ENCODE data around the gene GRID2IP.
A peak's percentile ranks its signal among the peaks of the same experiment; 100 is the strongest.
"Not testable (repeated sequence)": the region's sequence is repeated elsewhere in the genome, so short reads cannot be mapped to it uniquely, and the experiment has no call there.

GRID2IP gene

DNA sequence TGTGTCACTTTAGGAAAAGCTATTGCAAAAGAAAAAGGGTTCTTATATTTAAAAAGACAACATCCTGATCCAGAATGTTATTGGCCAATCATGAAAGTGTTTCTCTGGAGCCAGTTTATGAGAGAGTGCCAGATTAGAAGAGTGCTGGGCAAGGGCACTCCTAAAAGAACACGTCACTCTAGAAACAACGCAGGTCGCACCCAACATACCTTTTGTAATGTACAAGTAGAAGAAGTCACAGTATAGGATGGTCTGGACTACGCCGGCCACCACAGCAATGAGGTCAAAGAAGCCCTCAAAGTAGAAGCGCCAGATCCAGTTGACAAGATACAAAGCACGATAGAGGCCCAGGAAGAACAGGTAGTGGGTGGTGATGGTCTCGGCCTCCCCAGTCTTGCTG, 85.4 kb downstream of the GRID2IP start:
- Histone ChIP-seq H3K36me3 (ENCODE audit: control insufficient read depth in 2 of 2, insufficient read depth in 1 of 2, low read length in 2 of 2) (peaks cover 46 to 80% of the 10 kb centered on the region in 2 experiments), H3K9me3 (ENCODE audit: control insufficient read depth, insufficient read depth, low read depth, low read length) (no peaks in the 10 kb centered on the region), H3K4me3 (ENCODE audit: low read depth, low read length) (no peak overlapping the region), H3K4me1 (ENCODE audit: control insufficient read depth, insufficient read depth, low read length) (no peaks in the 10 kb centered on the region), H3K27ac (ENCODE audit: extremely low read depth, low read depth, low read length) (no peak overlapping the region)
- TF ChIP-seq ZNF629 (tag by site-specific recombination; IDR thresholded peaks at IDR 0.05) (no peak), MZF1 (tag by site-specific recombination; IDR thresholded peaks at IDR 0.05; ENCODE audit: borderline replicate concordance) (no peak), ZNF138 (tag by site-specific recombination; IDR thresholded peaks at IDR 0.05; ENCODE audit: borderline replicate concordance) (no peak), ZNF501 (tag by site-specific recombination; IDR thresholded peaks at IDR 0.05) (no peak), ZNF146 (tag by site-specific recombination; IDR thresholded peaks at IDR 0.05) (no peak), ZEB2 (tag by site-specific recombination; IDR thresholded peaks at IDR 0.05) (no peak)
- TF ChIP-seq, protein P1, sequence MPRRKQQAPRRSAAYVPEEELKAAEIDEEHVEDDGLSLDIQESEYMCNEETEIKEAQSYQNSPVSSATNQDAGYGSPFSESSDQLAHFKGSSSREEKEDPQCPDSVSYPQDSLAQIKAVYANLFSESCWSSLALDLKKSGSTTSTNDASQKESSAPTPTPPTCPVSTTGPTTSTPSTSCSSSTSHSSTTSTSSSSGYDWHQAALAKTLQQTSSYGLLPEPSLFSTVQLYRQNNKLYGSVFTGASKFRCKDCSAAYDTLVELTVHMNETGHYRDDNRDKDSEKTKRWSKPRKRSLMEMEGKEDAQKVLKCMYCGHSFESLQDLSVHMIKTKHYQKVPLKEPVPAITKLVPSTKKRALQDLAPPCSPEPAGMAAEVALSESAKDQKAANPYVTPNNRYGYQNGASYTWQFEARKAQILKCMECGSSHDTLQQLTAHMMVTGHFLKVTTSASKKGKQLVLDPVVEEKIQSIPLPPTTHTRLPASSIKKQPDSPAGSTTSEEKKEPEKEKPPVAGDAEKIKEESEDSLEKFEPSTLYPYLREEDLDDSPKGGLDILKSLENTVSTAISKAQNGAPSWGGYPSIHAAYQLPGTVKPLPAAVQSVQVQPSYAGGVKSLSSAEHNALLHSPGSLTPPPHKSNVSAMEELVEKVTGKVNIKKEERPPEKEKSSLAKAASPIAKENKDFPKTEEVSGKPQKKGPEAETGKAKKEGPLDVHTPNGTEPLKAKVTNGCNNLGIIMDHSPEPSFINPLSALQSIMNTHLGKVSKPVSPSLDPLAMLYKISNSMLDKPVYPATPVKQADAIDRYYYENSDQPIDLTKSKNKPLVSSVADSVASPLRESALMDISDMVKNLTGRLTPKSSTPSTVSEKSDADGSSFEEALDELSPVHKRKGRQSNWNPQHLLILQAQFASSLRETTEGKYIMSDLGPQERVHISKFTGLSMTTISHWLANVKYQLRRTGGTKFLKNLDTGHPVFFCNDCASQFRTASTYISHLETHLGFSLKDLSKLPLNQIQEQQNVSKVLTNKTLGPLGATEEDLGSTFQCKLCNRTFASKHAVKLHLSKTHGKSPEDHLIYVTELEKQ (tag by site-specific recombination; IDR thresholded peaks at IDR 0.05; ENCODE audit: borderline replicate concordance): no peak
- TF ChIP-seq, protein P2, sequence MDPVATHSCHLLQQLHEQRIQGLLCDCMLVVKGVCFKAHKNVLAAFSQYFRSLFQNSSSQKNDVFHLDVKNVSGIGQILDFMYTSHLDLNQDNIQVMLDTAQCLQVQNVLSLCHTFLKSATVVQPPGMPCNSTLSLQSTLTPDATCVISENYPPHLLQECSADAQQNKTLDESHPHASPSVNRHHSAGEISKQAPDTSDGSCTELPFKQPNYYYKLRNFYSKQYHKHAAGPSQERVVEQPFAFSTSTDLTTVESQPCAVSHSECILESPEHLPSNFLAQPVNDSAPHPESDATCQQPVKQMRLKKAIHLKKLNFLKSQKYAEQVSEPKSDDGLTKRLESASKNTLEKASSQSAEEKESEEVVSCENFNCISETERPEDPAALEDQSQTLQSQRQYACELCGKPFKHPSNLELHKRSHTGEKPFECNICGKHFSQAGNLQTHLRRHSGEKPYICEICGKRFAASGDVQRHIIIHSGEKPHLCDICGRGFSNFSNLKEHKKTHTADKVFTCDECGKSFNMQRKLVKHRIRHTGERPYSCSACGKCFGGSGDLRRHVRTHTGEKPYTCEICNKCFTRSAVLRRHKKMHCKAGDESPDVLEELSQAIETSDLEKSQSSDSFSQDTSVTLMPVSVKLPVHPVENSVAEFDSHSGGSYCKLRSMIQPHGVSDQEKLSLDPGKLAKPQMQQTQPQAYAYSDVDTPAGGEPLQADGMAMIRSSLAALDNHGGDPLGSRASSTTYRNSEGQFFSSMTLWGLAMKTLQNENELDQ (tag by site-specific recombination; IDR thresholded peaks at IDR 0.05; ENCODE audit: low read depth): no peak
- TF ChIP-seq, protein P3, sequence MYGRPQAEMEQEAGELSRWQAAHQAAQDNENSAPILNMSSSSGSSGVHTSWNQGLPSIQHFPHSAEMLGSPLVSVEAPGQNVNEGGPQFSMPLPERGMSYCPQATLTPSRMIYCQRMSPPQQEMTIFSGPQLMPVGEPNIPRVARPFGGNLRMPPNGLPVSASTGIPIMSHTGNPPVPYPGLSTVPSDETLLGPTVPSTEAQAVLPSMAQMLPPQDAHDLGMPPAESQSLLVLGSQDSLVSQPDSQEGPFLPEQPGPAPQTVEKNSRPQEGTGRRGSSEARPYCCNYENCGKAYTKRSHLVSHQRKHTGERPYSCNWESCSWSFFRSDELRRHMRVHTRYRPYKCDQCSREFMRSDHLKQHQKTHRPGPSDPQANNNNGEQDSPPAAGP (tag by site-specific recombination; IDR thresholded peaks at IDR 0.05): no peak
- ChIA-PET POLR2A (no interaction called here), CTCF (interaction anchor here (0.6 to 0.8 kb wide), 2 partner anchors 10 to 14 kb away, joined by 3 to 4 read pairs; no protein-coding TSS in a partner anchor)

DNA sequence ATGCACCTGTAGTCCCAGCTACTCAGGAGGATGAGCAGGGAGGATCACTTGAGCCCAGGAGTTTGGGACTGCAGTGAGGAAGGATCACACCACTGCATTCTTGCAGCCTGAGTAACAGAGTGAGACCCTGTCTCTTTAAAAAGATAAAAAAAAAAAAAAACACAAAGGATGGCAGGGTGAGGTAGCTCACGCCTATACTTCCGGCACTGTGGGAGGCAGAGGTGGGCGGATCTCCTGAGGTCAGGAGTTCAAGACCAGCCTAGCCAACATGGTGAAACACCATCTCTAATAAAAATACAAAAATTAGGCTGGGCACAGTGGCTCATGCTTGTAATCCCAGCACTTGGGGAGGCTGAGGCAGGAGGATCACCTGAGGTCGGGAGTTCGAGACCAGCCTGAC, 87.7 kb downstream of the GRID2IP start:
- not testable (repeated sequence) for H3K27ac ChIP-seq (ENCODE audit: extremely low read depth, low read depth, low read length); H3K4me3 ChIP-seq (ENCODE audit: low read depth, low read length); H3K9me3 ChIP-seq (ENCODE audit: control insufficient read depth, insufficient read depth, low read depth, low read length); H3K4me1 ChIP-seq (ENCODE audit: control insufficient read depth, insufficient read depth, low read length)
- POLR2A ChIA-PET: interaction anchor here (0.6 to 1.4 kb wide), 2 partner anchors 16 to 82 kb away, joined by 5 to 6 read pairs; partner anchors contain the start of gene DAGLB
- TF ChIP-seq GLIS1 (tag by site-specific recombination; IDR thresholded peaks at IDR 0.05) (peak; percentile 29), EGR2 (tag by site-specific recombination; IDR thresholded peaks at IDR 0.05; ENCODE audit: low read depth) (peak; percentile 64; the same call in 1 of the 2 replicates), ZFHX2 (tag by site-specific recombination; conservative IDR thresholded peaks at IDR 0.05) (peak; percentile 67)
- H3K36me3 ChIP-seq (ENCODE audit: control insufficient read depth in 2 of 2, insufficient read depth in 1 of 2, low read length in 2 of 2): peaks cover 33 to 66% of the 10 kb centered on the region in 2 experiments
- CTCF ChIA-PET: interaction anchor here (0.7 to 1.2 kb wide), 3 partner anchors 9 to 10 kb away, joined by 3 to 4 read pairs (median 3); no protein-coding TSS in a partner anchor

DNA sequence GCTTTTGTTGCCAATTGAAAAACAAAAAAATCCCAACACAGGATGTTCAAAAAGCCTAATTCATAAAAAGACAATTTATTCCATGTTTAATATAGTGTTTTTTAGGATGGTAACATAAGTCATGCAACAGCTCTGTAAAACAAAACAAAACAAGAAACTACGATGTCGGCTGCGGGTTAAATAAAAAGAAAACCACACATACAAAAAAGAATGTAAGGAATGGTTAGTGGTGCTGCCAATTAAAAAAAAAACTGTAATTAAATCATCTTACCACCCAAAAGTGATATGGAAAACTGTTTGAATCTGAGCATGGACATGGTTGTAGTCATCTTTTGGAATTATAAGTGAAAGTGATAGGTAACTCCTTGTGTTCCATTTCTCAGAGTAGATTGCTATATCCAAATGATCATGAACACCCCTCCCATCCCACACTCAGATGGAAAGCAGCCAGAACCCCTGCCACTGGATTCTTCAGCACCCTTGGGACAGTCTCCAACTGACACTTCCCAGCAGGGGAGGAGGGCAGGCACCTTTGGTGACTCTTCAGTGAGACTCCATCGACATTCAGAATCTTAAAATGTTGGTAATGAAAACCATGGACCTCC, 89.2 kb downstream of the GRID2IP start:
- H3K4me3 ChIP-seq (ENCODE audit: low read depth, low read length): no peak overlapping the region
- H3K27ac ChIP-seq (ENCODE audit: extremely low read depth, low read depth, low read length): no peak overlapping the region
- POLR2A ChIA-PET: interaction anchor here (0.5 kb wide), 1 partner anchor 465 kb away, joined by 3 read pairs; no protein-coding TSS in a partner anchor
- CTCF ChIA-PET: interaction anchor here (0.7 to 1.2 kb wide), 3 partner anchors 9 to 1123 kb away, joined by 3 to 5 read pairs (median 4); no protein-coding TSS in a partner anchor
- H3K4me1 ChIP-seq (ENCODE audit: control insufficient read depth, insufficient read depth, low read length): no peaks in the 10 kb centered on the region
- H3K36me3 ChIP-seq (ENCODE audit: control insufficient read depth in 2 of 2, insufficient read depth in 1 of 2, low read length in 2 of 2): peaks cover 22 to 51% of the 10 kb centered on the region in 2 experiments
- no peaks in the 10 kb centered on the region for H3K9me3 ChIP-seq (ENCODE audit: control insufficient read depth, insufficient read depth, low read depth, low read length)
- TF ChIP-seq ZNF132 (tag by site-specific recombination; IDR thresholded peaks at IDR 0.05; ENCODE audit: borderline replicate concordance): no peak
- no peak for TF ChIP-seq SP2 (tag by site-specific recombination; IDR thresholded peaks at IDR 0.05)
- no peak for TF ChIP-seq MYNN (tag by site-specific recombination; IDR thresholded peaks at IDR 0.05; ENCODE audit: borderline replicate concordance)
- TF ChIP-seq HOXA7 (CRISPR knock-in tag; IDR thresholded peaks at IDR 0.05; ENCODE audit: borderline replicate concordance): no peak
- no peak for TF ChIP-seq ZNF248 (tag by site-specific recombination; IDR thresholded peaks at IDR 0.05)
- no peak for TF ChIP-seq ZNF112 (tag by site-specific recombination; IDR thresholded peaks at IDR 0.05)
- TF ChIP-seq ZNF214 (tag by site-specific recombination; IDR thresholded peaks at IDR 0.05; ENCODE audit: borderline replicate concordance): no peak
- TF ChIP-seq ZNF664 (tag by site-specific recombination; IDR thresholded peaks at IDR 0.05): no peak
- TF ChIP-seq ZNF266 (tag by site-specific recombination; IDR thresholded peaks at IDR 0.05; ENCODE audit: low read depth): no peak
- no peak for TF ChIP-seq ZSCAN16 (tag by site-specific recombination; IDR thresholded peaks at IDR 0.05)
- no peak for TF ChIP-seq GFI1B (tag by site-specific recombination; IDR thresholded peaks at IDR 0.05)
- no peak for TF ChIP-seq ZNF514 (tag by site-specific recombination; IDR thresholded peaks at IDR 0.05)
- no peak for TF ChIP-seq IKZF3 (tag by site-specific recombination; IDR thresholded peaks at IDR 0.05)
- no peak for TF ChIP-seq ZNF677 (tag by site-specific recombination; IDR thresholded peaks at IDR 0.05)

Measured in HEK293 (cell line).